Measurements from ENCODE around the gene MTERF2.

The MTERF2 gene

GRCh38 chr12:106953352-106954250, 33.3 kb downstream of the MTERF2 start:
- DNase-seq, result no peak

GRCh38 chr12:106950591-106950990, 36.4 kb downstream of the MTERF2 start:
- DNase-seq, result no peak

- DNase-seq, result no peak
Observed at GRCh38 chr12:106947461-106947860, 39.5 kb downstream of the MTERF2 start.

GRCh38 chr12:106945261-106945851, 41.6 kb downstream of the MTERF2 start:
- DNase-seq, result no peak

GRCh38 chr12:106942775-106943174, 44.2 kb downstream of the MTERF2 start:
- DNase-seq, result no peak

GRCh38 chr12:106941481-106942156, 45.3 kb downstream of the MTERF2 start:
- DNase-seq, result no peak

GRCh38 chr12:106934277-106934676, 52.7 kb downstream of the MTERF2 start:
- DNase-seq, result no peak
